T follicular helper cell (primary cell): ENCODE data around the gene SLC35B1.
"Not testable (repeated sequence)": the region's sequence is repeated elsewhere in the genome, so short reads cannot be mapped to it uniquely, and the experiment has no call there.

Experiments used
- DNase-seq: peaks from one replicate; pipeline ENCODE4 v3.0.0-alpha.2; 2020; ENCODE audit warnings: low read depth

Gene SLC35B1

DNA sequence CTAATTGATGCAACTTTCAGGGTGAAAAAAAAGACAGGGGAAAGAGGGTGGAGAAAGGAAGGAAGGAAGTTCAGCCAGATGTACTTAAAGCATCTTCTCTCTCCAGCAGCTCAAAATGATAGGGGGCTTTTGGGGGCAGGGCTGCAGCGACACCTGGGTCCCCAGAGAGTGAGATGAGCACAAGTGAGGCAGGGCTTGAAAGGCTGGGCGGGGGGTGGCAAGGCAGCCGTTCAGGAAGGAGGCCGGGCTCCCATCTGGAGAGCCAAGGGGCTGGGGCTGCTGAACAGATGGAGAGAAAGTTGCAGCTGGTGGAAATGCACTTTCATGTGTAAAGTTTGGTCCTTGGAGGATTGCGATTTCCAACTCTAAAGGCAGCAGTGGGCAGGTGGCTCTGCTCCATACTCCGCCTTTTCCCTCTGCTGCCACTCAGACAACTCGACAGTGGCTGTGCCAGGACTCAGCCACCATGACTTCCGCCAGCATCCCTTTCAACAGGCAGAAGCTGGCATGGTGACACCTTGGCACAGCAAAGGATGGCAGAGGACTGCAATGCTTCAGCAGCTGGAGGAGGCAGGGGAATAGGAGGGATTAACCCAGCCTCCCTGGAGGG lies 7.7 kb downstream of the SLC35B1 start:
- DNase-seq: no peak

- no peak for DNase-seq
Observed at GRCh38 chr17:49698005-49698404, 9.8 kb downstream of the SLC35B1 start.

- no peak for DNase-seq
Observed at GRCh38 chr17:49696233-49696761, 11.5 kb downstream of the SLC35B1 start.

GRCh38 chr17:49695698-49696232 lies 12.0 kb downstream of the SLC35B1 start:
- no peak for DNase-seq

- peak; percentile 44 for DNase-seq
Observed at GRCh38 chr17:49694847-49695697, 12.7 kb downstream of the SLC35B1 start.

DNA sequence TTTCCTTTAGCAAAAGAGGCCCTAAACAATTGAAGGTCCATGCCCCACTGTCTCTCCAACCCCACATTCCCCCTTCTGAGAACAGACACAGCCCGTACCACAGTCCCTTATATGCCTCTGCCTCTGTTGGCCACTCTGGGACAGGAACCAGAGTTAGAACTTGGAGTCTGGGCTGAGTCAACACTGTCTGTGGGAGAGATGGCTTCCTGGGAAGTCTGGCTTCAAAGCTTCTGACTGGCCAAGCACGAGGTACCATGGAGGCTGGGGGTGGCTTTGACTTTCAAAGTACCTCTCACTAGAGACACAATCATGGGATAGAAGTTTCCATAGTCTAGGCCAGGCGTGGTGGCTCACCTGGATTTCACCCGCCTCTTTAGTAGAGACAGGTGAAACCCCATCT lies 15.0 kb downstream of the SLC35B1 start:
- no peak for DNase-seq

GRCh38 chr17:49691677-49692191 lies 16.0 kb downstream of the SLC35B1 start:
- DNase-seq: no peak

- DNase-seq: no peak
Observed at GRCh38 chr17:49691086-49691676, 16.6 kb downstream of the SLC35B1 start.

GRCh38 chr17:49690256-49690655 lies 17.5 kb downstream of the SLC35B1 start:
- no peak for DNase-seq

DNA sequence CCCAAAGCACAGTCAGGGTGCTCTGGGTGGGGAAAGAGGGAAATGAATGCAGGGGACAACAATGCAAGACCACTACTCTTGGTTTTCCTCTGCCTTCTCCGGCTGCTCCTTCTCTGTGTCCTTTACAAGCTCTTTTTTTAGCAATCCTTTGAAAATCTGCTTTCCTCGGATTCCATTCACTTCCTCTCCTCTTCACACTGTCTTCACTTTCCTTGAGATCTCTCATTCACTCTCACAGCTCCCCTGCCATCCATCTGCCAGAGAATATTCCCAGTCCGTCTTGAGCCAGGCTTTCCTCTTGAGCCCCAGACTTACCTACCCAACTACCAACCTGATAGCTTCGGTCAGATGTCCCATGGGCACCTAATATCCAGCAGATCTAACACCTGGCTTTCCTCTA lies 18.9 kb downstream of the SLC35B1 start:
- no peak for DNase-seq

DNA sequence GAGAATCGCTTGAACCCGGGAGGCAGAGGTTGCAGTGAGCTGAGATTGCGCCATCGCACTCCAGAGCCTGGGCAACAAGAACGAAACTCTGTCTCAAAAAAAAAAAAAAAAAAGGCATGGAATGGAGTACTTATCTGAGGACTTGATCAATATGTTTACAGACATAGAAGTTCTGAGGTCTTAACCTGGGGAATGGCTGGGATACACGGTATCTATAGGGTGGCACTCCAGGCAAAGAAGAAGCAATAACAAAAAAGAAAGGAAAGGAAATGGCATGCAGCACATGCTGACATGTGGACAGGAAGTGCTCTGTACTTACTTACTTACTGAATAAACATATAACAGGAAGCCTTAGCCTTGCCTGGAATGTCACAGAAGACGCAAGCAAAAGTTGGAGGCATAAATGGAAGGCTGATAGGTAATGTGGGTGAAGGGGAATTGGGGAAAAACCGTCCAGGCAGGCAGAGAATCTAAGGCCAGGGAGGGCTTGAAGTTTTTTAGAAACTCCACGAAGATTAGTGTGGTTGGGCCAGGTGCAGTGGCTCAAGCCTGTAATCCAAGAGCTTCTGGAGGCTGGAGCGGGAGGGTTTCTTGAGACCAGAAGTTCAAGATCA lies 19.8 kb downstream of the SLC35B1 start:
- no peak for DNase-seq

- no peak for DNase-seq
Observed at GRCh38 chr17:49681106-49681979, 26.4 kb downstream of the SLC35B1 start.

DNA sequence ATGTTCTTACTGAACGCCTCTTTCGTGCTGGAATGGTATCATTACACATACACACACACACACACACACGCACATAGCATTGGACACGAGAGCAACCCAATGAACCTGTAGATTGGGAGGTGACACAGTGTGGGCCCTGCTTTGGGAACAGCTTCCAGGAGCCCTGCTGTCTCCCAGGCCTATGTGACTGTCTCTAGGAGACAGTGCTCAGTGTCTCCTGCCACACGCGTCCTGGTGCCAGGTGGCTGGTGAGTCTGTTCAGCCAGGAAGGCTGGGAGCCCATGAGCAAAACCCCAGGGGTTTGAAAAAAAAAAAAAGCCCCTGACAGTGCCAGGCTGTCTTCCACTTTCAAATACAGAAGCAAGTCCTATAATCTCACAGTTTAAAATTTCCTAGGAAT lies 27.4 kb downstream of the SLC35B1 start:
- DNase-seq: no peak

- DNase-seq: peak; percentile 99
Observed at GRCh38 chr17:49677933-49678847, 29.6 kb downstream of the SLC35B1 start, which contains the start of gene SPOP. Gene SPOP, minus strand, starts transcription at chr17:49678097. Its CDS starts 55,287 bp downstream, at chr17:49622810.

DNA sequence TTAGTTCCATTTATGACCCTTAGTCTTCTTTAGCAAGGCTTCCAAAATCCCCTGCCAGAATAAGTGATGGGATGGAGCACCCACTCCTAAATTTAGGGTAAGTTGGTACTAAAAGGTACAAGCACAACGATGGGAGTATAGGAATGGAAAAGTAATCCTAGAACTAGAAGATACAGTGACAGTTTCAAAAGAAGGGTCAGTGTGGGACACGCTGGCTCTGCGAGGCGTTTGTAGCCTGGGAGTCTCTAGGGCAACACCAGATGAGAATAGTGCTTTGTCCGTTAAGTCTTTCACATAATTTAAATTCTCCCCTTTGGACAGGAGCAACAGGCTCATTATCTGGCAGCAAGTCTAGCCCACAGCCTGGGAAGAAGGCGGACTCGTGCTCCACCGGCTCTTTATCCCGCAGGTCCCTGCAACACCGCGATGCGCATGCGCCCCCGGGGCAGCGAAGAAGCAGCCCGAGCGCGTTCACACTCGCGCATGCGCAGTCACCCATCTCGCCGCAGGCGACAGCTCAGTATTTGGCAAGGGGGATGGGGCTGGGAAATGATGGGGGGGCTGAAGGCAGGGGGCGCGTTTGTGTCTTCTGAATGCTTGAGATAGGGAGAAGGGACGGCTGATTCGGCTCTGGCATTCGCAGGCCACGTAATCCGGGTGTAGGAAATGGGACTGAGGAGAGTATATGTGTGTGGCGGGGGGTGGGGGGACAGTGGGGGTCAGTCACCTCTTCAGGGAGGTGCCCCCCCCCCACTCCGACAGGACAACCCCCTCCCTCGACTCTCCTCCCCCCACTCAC lies 30.4 kb downstream of the SLC35B1 start:
- peak; percentile 96 for DNase-seq

GRCh38 chr17:49676276-49676868 lies 31.4 kb downstream of the SLC35B1 start:
- DNase-seq: peak; percentile 20

- DNase-seq: no peak
Observed at GRCh38 chr17:49674507-49674906, 33.3 kb downstream of the SLC35B1 start.

- not testable (repeated sequence) for DNase-seq
Observed at GRCh38 chr17:49673679-49674078, 34.1 kb downstream of the SLC35B1 start.
